GM20000 (cell line): ENCODE measurements around the gene TMEM141.
A peak's percentile ranks its signal among the peaks of the same experiment; 100 is the strongest.

ENCODE experiments used
- DNase-seq: peaks from one replicate; pipeline ENCODE4 v3.0.0; 2012; ENCODE audit warnings: low spot score
- CTCF ChIP-seq: IDR thresholded peaks from 2 replicates; pipeline ENCODE4 v1.5.1; 2012; ENCODE audit warnings: mild to moderate bottlenecking, control low read depth; ENCODE audit errors: extremely low read depth, missing control alignments

TMEM141 gene

GRCh38 chr9:136757328-136757727, 33.8 kb upstream of the TMEM141 start:
- no peak for DNase-seq
- no peak for TF ChIP-seq CTCF

GRCh38 chr9:136757751-136758140, 33.4 kb upstream of the TMEM141 start:
- TF ChIP-seq CTCF, result no peak
- no peak for DNase-seq

- no peak for DNase-seq
- no peak for TF ChIP-seq CTCF
Observed at GRCh38 chr9:136759001-136759400, 32.1 kb upstream of the TMEM141 start.

- DNase-seq, result no peak
- TF ChIP-seq CTCF, result no peak
Observed at GRCh38 chr9:136759436-136760325, 31.5 kb upstream of the TMEM141 start.

- DNase-seq, result no peak
- no peak for TF ChIP-seq CTCF
Observed at GRCh38 chr9:136760424-136760823, 30.7 kb upstream of the TMEM141 start.

GRCh38 chr9:136760834-136761544, 30.2 kb upstream of the TMEM141 start:
- DNase-seq, result peak; percentile 64
- TF ChIP-seq CTCF, result peak; percentile 64

GRCh38 chr9:136761545-136761981, 29.6 kb upstream of the TMEM141 start:
- DNase-seq, result no peak
- no peak for TF ChIP-seq CTCF
